Stimulated activated CD4-positive, alpha-beta T cell treated with anti-CD3 and anti-CD28 coated beads, Interleukin-4, amount 100 ng/mL, for 48 hours (primary cell): ENCODE measurements around the gene GNMT.

ENCODE experiments used
- DNase-seq, 2 donors: peaks; one replicate each; pipeline ENCODE4 v3.0.0-alpha.2; 2020; ENCODE audit warnings: low read depth in 2 of 2

The GNMT gene

DNA sequence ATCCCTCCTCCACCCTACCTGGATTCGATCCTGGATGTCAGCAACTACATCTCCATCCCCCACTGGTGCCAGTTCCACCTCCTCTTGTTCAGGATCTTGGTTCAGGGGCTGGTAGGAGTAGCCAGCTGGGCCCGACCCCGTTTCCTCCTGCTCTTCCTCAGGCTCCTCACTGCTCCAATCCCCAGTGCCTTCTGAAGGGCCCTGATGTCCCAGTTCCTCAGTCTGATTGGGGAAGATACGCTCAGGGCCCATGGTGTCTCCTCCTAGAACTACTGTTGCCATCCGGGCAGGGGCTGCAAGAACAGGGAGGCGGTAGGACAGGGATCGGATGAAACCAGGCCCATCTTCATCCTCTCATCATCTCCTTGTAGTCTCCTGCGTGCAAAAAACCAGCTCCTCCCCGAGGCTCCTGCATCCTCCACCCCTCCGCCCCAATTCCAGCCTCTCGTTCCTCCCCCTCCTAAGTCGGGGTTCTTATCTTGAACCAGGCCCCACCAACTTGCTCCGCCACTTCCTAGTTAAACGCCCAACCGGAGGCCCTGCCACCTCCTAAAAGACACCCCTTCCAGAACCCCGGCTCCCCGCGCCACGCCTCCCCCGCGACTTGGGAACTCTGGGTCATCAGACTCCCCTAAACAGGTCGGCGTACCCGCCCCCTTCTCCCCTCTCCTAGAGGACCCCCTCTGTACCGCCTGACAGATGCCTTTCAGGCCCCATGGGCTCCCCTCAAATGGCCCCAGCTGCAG lies 52.7 kb downstream of the GNMT start:
- no peak for DNase-seq
